ENCODE measurements around the gene RAMP3. TPM values are rescaled to one million over a fixed set of nuclear protein-coding genes. Genes with fewer than 3 reads are reported as not detected.

The RAMP3 gene
- total RNA-seq, 5 donors from 2014 or later (not counting 1 experiment from before 2014, with no cell fraction given), result 0.19 to 0.63 (median 0.45) TPM; not detected in 1

GRCh38 chr7:45177801-45178200, 20.2 kb downstream of the RAMP3 start:
- ChIA-PET CTCF (no interaction called here), POLR2A (no interaction called here)
- WGBS (ENCODE audit: insufficient coverage), result no CpG with 5 or more reads among the region's 3 CpGs
- H3K27ac ChIP-seq (ENCODE audit: low read length), result no peak overlapping the region
- peaks cover 0 to 62% of the 10 kb centered on the region in 2 experiments for H3K27me3 ChIP-seq (replicated peaks in 1 of 2; ENCODE audit: control insufficient read depth in 2 of 2, extremely low read depth in 1 of 2, insufficient read depth in 2 of 2, low read length in 1 of 2)
- Mint-ChIP-seq H3K4me3 (no peak overlapping the region), H3K36me3 (no peaks in the 10 kb centered on the region), H3K9me3 (no peaks in the 10 kb centered on the region), H3K27me3 (peaks cover 12 to 13% of the 10 kb centered on the region in 2 donors), H3K27ac (no peak overlapping the region), H3K4me1 (peaks cover 0 to 3% (median 3%) of the 10 kb centered on the region in 3 donors)
- ATAC-seq (replicated peaks in 1 of 4) (no peak), DNase-seq (no peak)
- no peaks in the 10 kb centered on the region for H3K36me3 ChIP-seq (ENCODE audit: control insufficient read depth in 2 of 2, extremely low read depth in 1 of 2, insufficient read depth in 1 of 2, low read length in 1 of 2)
- H3K4me3 ChIP-seq (ENCODE audit: control insufficient read depth in 1 of 2, extremely low read depth in 1 of 2, low read length in 1 of 2), result no peak overlapping the region
- no peaks in the 10 kb centered on the region for H3K9me3 ChIP-seq
- H3K4me1 ChIP-seq (ENCODE audit: control insufficient read depth in 1 of 2, extremely low read depth in 1 of 2, insufficient read depth in 2 of 2, low read length in 2 of 2), result no peaks in the 10 kb centered on the region

GRCh38 chr7:45178241-45179225, 20.9 kb downstream of the RAMP3 start:
- Mint-ChIP-seq H3K4me1 (no peaks in the 10 kb centered on the region), H3K27me3 (peaks cover 12 to 13% of the 10 kb centered on the region in 2 donors), H3K9me3 (no peaks in the 10 kb centered on the region), H3K27ac (no peak overlapping the region), H3K36me3 (no peaks in the 10 kb centered on the region), H3K4me3 (no peak overlapping the region)
- DNase-seq, result no peak
- no peaks in the 10 kb centered on the region for H3K9me3 ChIP-seq
- no peak overlapping the region for H3K4me3 ChIP-seq (ENCODE audit: control insufficient read depth in 1 of 2, extremely low read depth in 1 of 2, low read length in 1 of 2)
- H3K4me1 ChIP-seq (ENCODE audit: control insufficient read depth in 1 of 2, extremely low read depth in 1 of 2, insufficient read depth in 2 of 2, low read length in 2 of 2), result no peaks in the 10 kb centered on the region
- no peaks in the 10 kb centered on the region for H3K36me3 ChIP-seq (ENCODE audit: control insufficient read depth in 2 of 2, extremely low read depth in 1 of 2, insufficient read depth in 1 of 2, low read length in 1 of 2)
- WGBS (ENCODE audit: insufficient coverage), result 77% methylated on average over 8 of the region's 13 CpGs
- no peak overlapping the region for H3K27ac ChIP-seq (ENCODE audit: low read length)
- H3K27me3 ChIP-seq (replicated peaks in 1 of 2; ENCODE audit: control insufficient read depth in 2 of 2, extremely low read depth in 1 of 2, insufficient read depth in 2 of 2, low read length in 1 of 2), result peaks cover 0 to 69% of the 10 kb centered on the region in 2 experiments
- CTCF ChIA-PET, result interaction anchor here in 1 of 2 donors (1.0 kb wide), 1 partner anchor 25 kb away, joined by 3 read pairs; no protein-coding TSS in a partner anchor
- no peak for ATAC-seq (replicated peaks in 1 of 4)
- POLR2A ChIA-PET, result no interaction called here

GRCh38 chr7:45179666-45180065, 22.1 kb downstream of the RAMP3 start:
- Histone ChIP-seq H3K36me3 (ENCODE audit: control insufficient read depth in 2 of 2, extremely low read depth in 1 of 2, insufficient read depth in 1 of 2, low read length in 1 of 2) (no peaks in the 10 kb centered on the region), H3K27me3 (replicated peaks in 1 of 2; ENCODE audit: control insufficient read depth in 2 of 2, extremely low read depth in 1 of 2, insufficient read depth in 2 of 2, low read length in 1 of 2) (peaks cover 0 to 73% of the 10 kb centered on the region in 2 experiments), H3K4me3 (ENCODE audit: control insufficient read depth in 1 of 2, extremely low read depth in 1 of 2, low read length in 1 of 2) (no peak overlapping the region), H3K27ac (ENCODE audit: low read length) (no peak overlapping the region), H3K4me1 (ENCODE audit: control insufficient read depth in 1 of 2, extremely low read depth in 1 of 2, insufficient read depth in 2 of 2, low read length in 2 of 2) (no peaks in the 10 kb centered on the region), H3K9me3 (no peaks in the 10 kb centered on the region)
- 40% methylated on average over 1 of the region's 9 CpGs for WGBS (ENCODE audit: insufficient coverage)
- Mint-ChIP-seq H3K4me1 (no peaks in the 10 kb centered on the region), H3K27ac (no peak overlapping the region), H3K4me3 (no peak overlapping the region), H3K9me3 (no peaks in the 10 kb centered on the region), H3K27me3 (peaks cover 12 to 13% of the 10 kb centered on the region in 2 donors), H3K36me3 (no peaks in the 10 kb centered on the region)
- ChIA-PET CTCF (no interaction called here), POLR2A (no interaction called here)
- ATAC-seq (replicated peaks in 1 of 4) (no peak), DNase-seq (no peak)

- DNase-seq (peak in 1 of 35 experiments; percentile 7), ATAC-seq (replicated peaks in 1 of 4) (no peak)
- CTCF ChIA-PET, result no interaction called here
- no peaks in the 10 kb centered on the region for H3K36me3 ChIP-seq (ENCODE audit: control insufficient read depth in 2 of 2, extremely low read depth in 1 of 2, insufficient read depth in 1 of 2, low read length in 1 of 2)
- no peak overlapping the region for H3K27ac ChIP-seq (ENCODE audit: low read length)
- POLR2A ChIA-PET, result no interaction called here
- Mint-ChIP-seq H3K27ac (no peak overlapping the region), H3K4me1 (no peaks in the 10 kb centered on the region), H3K4me3 (no peak overlapping the region), H3K9me3 (no peaks in the 10 kb centered on the region), H3K36me3 (no peaks in the 10 kb centered on the region), H3K27me3 (peaks cover 12 to 13% of the 10 kb centered on the region in 2 donors)
- H3K4me1 ChIP-seq (ENCODE audit: control insufficient read depth in 1 of 2, extremely low read depth in 1 of 2, insufficient read depth in 2 of 2, low read length in 2 of 2), result no peaks in the 10 kb centered on the region
- H3K27me3 ChIP-seq (replicated peaks in 1 of 2; ENCODE audit: control insufficient read depth in 2 of 2, extremely low read depth in 1 of 2, insufficient read depth in 2 of 2, low read length in 1 of 2), result peaks cover 0 to 71% of the 10 kb centered on the region in 2 experiments
- H3K9me3 ChIP-seq, result no peaks in the 10 kb centered on the region
- 66% methylated on average over 8 of the region's 13 CpGs for WGBS (ENCODE audit: insufficient coverage)
- H3K4me3 ChIP-seq (ENCODE audit: control insufficient read depth in 1 of 2, extremely low read depth in 1 of 2, low read length in 1 of 2), result no peak overlapping the region
Observed at GRCh38 chr7:45180084-45180986, 22.7 kb downstream of the RAMP3 start.

- Histone ChIP-seq H3K4me3 (ENCODE audit: control insufficient read depth in 1 of 2, extremely low read depth in 1 of 2, low read length in 1 of 2) (no peak overlapping the region), H3K36me3 (ENCODE audit: control insufficient read depth in 2 of 2, extremely low read depth in 1 of 2, insufficient read depth in 1 of 2, low read length in 1 of 2) (no peaks in the 10 kb centered on the region), H3K27me3 (replicated peaks in 1 of 2; ENCODE audit: control insufficient read depth in 2 of 2, extremely low read depth in 1 of 2, insufficient read depth in 2 of 2, low read length in 1 of 2) (peaks cover 0 to 70% of the 10 kb centered on the region in 2 experiments), H3K9me3 (no peaks in the 10 kb centered on the region), H3K4me1 (ENCODE audit: control insufficient read depth in 1 of 2, extremely low read depth in 1 of 2, insufficient read depth in 2 of 2, low read length in 2 of 2) (no peaks in the 10 kb centered on the region), H3K27ac (ENCODE audit: low read length) (no peak overlapping the region)
- 63% methylated on average over 6 of the region's 7 CpGs for WGBS (ENCODE audit: insufficient coverage)
- Mint-ChIP-seq H3K9me3 (no peaks in the 10 kb centered on the region), H3K36me3 (no peaks in the 10 kb centered on the region), H3K4me1 (no peaks in the 10 kb centered on the region), H3K27ac (no peak overlapping the region), H3K4me3 (no peak overlapping the region), H3K27me3 (peaks cover 10 to 11% of the 10 kb centered on the region in 2 donors)
- ChIA-PET POLR2A (no interaction called here), CTCF (no interaction called here)
- no peak for DNase-seq
- ATAC-seq (replicated peaks in 1 of 4), result no peak
Observed at GRCh38 chr7:45181286-45181960, 23.8 kb downstream of the RAMP3 start.

Data from T-cell (primary cell).